NCI-H128 (cell line): ENCODE measurements around the gene MTM1.

Experiments
- DNase-seq: peaks from one replicate; lab custom pipeline; 2025; ENCODE audit not compliant: unreplicated experiment; lab: John Stamatoyannopoulos, UW

Gene MTM1

GRCh38 chrX:150548684-150549083 is 19.7 kb upstream of the MTM1 start:
- no peak for DNase-seq

DNA sequence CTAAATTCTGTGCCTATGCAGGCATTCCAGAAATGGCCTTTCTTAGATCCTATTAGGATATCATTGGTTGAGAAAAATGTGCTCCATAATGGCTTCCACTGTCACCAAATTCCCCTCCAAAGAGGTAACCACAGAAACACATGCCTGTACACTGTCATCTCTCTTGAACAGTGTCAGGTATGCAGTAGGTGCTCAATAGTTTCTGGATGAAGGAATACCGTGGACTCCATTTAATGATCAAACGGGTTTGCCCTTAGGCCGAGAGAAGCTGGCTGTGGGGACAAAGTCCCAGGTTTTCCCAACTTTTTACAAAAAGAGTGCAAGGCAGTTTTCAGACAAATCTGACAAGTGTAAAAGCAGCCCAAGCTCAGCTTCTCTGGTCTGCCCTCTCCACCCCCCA is 16.5 kb upstream of the MTM1 start:
- no peak for DNase-seq

DNA sequence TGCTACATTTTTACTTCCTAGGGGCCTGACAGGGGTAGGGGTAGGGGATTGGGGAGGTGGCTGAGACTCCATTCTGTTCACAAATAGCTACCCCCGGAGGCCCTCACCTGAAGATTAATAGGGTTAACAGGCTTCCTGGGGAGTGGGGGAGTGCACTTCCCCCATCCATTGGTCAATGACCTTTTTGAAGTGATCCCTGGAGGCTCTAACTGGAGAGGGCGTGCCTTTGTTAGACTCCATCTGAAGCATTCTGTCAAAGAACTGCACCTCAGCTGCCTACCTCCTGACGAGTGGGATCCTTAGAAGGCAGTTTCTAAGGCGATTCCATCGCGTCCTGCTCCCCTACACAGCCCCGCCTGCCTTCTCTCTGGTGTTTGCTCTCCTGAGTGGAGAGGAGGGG is 10.0 kb upstream of the MTM1 start:
- no peak for DNase-seq

DNA sequence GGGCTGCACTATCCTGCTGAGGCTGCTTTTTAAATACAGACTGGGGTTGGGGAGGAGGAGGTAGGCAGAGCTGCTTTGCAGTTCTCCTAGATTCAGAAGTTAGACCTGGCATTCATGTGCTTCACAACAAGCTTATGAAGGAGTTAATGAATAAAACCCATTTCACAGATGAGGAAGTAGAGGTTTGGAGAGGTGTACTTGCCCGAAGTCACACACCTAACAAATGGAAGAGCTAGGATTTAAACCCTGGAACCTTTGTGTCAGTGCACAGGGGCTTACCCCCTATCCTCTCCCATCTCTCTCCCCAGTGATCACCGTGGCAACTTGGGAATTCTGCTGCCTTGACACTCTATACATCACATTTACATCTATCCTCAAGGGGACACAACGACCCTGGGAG is 3.6 kb upstream of the MTM1 start:
- no peak for DNase-seq

DNA sequence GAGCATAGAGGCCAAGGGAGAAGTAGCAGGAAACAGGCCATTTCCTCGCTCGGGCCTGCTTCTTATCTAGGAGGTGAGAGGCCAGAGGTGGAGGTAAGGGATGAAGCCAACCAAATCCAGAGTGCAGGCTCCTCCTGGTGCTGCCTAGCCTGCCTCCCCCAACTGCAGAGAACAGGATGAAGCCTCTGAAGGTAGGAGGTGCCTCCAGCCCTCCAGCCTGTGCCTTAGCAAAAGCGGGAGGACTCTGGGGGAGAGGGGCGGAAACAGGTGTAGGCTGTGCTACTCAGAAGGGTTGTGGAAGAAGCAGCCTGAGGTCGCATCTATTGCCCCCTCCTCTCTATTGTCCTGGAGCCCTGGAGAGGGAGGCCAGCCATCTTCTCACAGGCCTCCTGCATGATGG is 2.9 kb upstream of the MTM1 start:
- no peak for DNase-seq

DNA sequence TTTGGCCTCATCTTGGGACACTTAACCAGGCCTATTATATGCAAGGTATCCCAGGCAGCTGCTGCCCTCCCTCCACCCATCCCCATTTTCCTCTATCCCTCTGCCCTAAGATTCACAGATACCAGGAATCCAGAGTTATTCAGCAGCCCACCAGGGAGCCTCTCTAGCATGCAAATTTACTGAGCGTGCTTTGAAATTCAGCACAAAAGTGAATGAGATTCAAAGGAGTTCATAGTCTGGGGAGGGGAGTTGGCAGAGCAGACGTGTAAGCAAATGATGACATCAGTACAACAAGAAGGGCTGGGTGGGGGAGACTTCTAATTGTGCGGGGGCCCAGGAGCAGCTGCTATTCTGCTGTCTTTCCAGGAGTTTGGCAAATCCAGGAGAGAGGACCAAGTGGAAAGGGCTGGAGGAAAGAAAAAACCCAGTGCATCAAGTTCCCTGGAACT is 1.7 kb upstream of the MTM1 start:
- no peak for DNase-seq

GRCh38 chrX:150567645-150568319 is 639 bp upstream of the MTM1 start:
- DNase-seq, result no peak

DNA sequence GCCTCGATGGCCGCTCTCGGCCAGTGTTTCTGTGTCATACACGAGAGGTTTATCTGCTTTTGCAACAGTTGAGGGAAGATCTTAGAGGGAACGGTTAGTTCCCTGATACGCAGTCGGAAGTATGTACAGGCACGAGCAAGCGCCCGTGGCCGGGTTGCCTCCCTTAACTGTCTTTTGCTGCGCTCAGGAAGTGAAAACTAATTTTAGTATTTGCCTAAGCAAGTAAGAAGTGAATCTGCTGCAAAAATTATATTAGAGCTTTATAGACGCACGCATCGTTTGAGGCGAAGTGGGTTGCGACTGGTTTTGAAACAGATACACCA is 695 bp downstream of the MTM1 start:
- DNase-seq, result no peak

DNA sequence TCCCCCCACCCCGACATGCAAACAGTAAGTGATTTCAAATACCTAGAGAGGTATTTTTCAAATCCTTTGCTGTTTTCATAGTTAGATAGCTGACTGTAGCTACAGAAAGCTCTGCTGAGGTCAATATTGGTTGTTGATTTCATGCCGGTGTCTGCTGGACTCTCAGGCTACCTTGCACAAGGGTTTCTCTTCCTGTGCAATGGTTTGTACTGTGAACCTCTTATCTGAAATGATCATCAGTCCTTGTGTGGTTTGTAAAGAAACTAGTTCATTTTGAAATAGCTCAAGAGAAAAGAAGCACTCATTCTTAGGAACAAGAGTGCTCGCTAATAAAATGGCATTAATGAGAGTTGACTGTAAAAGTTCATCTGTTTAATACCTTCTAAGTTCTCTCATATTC is 2.1 kb downstream of the MTM1 start:
- no peak for DNase-seq

DNA sequence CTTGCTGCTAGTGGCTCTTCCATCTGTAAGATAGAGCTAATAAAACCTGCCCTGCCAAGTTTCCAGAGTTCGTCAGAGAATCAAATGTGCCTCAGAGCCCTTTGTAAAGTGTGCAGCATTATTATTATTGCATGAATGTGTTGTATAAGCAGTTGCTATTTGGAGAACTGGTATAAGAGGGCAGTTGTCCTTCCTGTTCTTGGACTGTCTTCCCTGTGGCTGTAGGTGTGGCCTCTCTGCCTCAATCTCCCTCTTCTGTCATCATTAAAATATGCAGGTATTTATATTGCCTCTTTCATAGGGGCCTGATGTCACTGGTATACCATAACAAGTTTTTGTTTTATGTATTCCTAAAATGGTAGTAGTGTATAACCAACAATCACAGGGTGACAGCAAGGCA is 3.8 kb downstream of the MTM1 start:
- no peak for DNase-seq

GRCh38 chrX:150573106-150573505 is 4.7 kb downstream of the MTM1 start:
- DNase-seq, result no peak

GRCh38 chrX:150573702-150574101 is 5.3 kb downstream of the MTM1 start:
- no peak for DNase-seq

DNA sequence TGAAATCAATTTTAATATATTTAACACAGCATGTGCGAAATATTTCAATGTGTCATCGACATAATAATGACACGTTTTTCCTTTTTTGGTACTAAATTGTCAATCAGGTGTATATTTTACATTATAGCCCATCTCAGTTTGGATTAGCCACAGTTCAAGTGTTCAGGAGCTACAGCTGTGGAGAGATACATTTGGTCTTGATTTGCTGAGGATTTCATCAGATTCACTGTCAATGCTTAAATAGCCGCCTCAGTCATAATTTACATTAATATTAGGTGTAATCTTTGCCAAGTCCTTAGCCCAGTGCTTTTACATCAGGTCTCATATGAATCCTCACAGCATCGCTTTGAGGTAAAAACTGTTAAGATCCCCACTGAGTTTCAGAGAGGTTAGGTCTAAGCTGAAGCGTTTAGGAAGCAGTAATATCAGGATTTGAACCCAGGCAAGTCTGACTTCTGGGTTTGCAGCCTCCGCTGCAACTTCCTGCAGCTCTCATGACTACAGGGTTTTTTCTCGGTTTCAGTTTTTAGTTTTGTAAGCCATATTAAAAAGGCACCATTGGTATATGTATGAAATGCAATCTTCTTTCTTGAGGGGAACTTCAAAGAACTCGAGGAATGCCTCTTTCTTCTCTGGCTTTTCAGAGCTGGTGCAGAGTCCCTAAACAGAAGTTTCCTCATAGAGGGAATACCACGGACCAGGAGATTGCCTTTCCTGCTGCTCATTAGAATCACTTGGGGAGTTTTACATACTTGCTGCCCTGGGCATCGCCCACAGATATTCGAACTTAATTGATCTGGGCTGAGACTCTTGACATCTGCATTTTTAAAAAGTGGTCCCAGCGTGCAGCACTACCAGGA is 6.4 kb downstream of the MTM1 start:
- DNase-seq, result no peak

- DNase-seq, result no peak
These were observed 7.0 kb downstream of the MTM1 start for GRCh38 chrX:150575419-150575814.

GRCh38 chrX:150577174-150577573 is 8.8 kb downstream of the MTM1 start:
- no peak for DNase-seq

DNA sequence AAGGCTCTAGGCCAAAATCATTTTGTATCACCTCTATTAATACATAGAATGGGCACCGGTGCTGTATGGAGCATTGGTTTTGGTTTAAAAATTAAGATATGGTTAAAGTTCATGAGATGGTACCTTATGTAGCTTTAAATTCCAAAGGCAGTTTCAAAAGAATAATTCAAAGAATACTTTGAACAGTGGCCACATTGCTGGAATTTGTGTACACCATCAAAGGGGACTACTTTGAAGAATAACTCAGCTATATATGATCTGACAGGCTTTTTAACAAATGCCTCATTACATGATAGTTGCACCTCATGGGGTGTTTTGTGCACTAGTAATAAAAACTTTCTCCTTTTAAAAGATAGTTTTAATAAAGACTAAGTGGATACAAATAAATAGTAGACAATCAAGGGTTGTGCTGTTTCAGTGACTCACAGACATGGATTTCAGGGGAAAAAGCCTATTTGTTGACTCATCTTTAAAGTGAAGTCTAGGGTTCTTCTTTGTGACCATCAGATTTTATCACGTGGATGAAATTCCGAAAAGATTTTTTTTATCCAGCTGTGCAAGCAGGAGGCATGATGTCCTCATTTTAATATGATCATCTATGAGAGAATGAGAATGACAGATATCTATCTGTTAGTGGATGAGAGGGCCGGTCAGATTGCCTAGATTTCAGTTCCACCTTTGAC is 12.8 kb downstream of the MTM1 start:
- DNase-seq, result no peak

- DNase-seq, result no peak
These were observed 14.0 kb downstream of the MTM1 start for GRCh38 chrX:150582338-150582948.

- no peak for DNase-seq
These were observed 19.4 kb downstream of the MTM1 start for GRCh38 chrX:150587585-150588503.

GRCh38 chrX:150594584-150594983 is 26.2 kb downstream of the MTM1 start:
- DNase-seq, result no peak

DNA sequence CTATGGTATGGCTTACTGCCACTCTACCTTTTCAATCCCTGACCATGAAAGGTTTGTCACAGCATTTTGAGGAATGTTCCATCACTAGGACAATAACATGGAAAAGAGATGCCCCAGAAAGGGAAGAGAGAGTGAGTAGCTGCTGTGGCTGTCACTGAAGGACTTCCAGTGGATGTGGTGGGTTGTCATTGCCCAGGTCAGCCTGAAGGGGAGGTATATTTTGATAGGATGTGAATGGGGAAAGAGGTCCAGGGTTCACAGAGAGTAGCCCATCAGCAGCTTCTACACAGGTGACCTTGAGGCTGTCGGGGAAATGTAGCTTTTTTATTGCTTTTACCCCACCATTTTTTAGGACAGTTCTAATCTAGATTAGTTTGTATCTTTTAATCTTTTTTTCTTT is 30.8 kb downstream of the MTM1 start:
- DNase-seq, result no peak

DNA sequence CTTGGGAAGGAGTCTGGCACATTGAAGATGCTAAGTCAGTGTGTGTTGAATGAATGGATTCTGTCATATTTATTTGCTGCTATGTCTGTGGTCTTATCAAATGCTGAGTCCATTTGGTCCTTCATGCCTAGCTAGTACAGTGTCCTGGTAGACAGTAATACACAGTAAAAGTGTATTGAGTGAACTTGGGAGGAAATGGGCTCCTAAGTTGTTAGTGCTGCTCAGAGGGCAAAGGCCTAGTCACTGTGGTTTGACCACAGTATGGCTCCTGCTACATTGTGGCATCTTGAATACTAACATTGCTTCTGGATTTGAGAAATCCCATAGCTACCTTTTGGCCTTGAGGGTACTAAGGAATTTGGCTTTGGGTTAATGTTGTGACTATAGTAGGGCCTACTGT is 33.9 kb downstream of the MTM1 start:
- no peak for DNase-seq
